BJ (cell line): ENCODE data around the gene SPAG16. TPM values are rescaled to one million over a fixed set of nuclear protein-coding genes. Genes with fewer than 3 reads are reported as not detected.

Experiments used
- CTCF ChIA-PET: fragments of 350-600 bp; formaldehyde crosslinking; extraction: SDS; loops from one replicate; lab custom pipeline; 2021; ENCODE audit warnings: antibody characterized with exemption, inconsistent platforms; lab: Yijun Ruan, JAX
- POLR2A ChIA-PET: fragments of 300-600 bp; sonication (Branson Sonifier 250); formaldehyde crosslinking; extraction: SDS; loops from one replicate; lab custom pipeline; 2021; ENCODE audit warnings: antibody characterized with exemption; lab: Charles Lee
- DNase-seq: peaks from one replicate; pipeline ENCODE4 v3.0.0-alpha.2; 2011; ENCODE audit warnings: low read depth
- H3K27me3 ChIP-seq: 2 replicates; pipeline ENCODE4 v1.6.0; 2011; ENCODE audit warnings: low read length; ENCODE audit not compliant: control insufficient read depth, insufficient read depth
- H3K36me3 ChIP-seq: 2 replicates; pipeline ENCODE4 v1.5.1; 2011; ENCODE audit warnings: low read length; ENCODE audit not compliant: control insufficient read depth, insufficient read depth
- H3K4me3 ChIP-seq: 2 replicates; pipeline ENCODE4 v1.5.1; 2011; ENCODE audit warnings: low read depth, mild to moderate bottlenecking, control low read depth, low read length
- polyA plus RNA-seq: library from polyadenylated mRNA; depleted of rRNA; stranded (reverse); fragments of >200 nt; gene quantifications from 2 replicates; pipeline ENCODE4 v1.2.3, GENCODE V29; 2011
- TF ChIP-seq, protein P1 (sequence below): IDR thresholded peaks from 2 replicates; pipeline ENCODE4 v1.5.1; 2011; ENCODE audit warnings: low read depth, mild to moderate bottlenecking, control low read depth, inconsistent platforms, low read length, moderate library complexity; ENCODE audit not compliant: insufficient read depth

SPAG16 gene
- polyA plus RNA-seq, 1 experiment = 11.0 TPM

DNA sequence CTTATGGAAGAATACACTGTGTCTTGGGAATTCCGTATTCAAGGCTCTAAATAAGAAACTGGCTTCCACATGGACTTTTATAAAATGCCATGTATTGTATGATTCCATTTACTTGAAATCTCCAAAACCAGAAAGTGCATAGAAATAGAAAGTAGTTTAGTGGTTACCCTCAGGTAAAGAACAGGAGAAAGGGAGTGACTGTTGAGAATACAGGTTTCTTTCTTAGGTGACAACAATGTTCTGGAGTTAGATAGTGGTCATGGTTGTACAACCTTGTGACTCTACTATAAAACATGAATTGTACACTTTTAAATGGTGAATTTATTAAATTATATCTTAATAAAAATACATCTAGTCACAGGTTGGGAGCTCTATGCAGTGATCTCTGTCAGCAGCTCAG lies 481.8 kb downstream of the SPAG16 start:
- no peaks in the 10 kb centered on the region for H3K27me3 ChIP-seq
- DNase-seq = no peak
- no peaks in the 10 kb centered on the region for H3K36me3 ChIP-seq
- H3K4me3 ChIP-seq = no peak overlapping the region
- POLR2A ChIA-PET = no interaction called here
- CTCF ChIA-PET = no interaction called here
- TF ChIP-seq, protein P1, sequence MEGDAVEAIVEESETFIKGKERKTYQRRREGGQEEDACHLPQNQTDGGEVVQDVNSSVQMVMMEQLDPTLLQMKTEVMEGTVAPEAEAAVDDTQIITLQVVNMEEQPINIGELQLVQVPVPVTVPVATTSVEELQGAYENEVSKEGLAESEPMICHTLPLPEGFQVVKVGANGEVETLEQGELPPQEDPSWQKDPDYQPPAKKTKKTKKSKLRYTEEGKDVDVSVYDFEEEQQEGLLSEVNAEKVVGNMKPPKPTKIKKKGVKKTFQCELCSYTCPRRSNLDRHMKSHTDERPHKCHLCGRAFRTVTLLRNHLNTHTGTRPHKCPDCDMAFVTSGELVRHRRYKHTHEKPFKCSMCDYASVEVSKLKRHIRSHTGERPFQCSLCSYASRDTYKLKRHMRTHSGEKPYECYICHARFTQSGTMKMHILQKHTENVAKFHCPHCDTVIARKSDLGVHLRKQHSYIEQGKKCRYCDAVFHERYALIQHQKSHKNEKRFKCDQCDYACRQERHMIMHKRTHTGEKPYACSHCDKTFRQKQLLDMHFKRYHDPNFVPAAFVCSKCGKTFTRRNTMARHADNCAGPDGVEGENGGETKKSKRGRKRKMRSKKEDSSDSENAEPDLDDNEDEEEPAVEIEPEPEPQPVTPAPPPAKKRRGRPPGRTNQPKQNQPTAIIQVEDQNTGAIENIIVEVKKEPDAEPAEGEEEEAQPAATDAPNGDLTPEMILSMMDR = no peak

DNA sequence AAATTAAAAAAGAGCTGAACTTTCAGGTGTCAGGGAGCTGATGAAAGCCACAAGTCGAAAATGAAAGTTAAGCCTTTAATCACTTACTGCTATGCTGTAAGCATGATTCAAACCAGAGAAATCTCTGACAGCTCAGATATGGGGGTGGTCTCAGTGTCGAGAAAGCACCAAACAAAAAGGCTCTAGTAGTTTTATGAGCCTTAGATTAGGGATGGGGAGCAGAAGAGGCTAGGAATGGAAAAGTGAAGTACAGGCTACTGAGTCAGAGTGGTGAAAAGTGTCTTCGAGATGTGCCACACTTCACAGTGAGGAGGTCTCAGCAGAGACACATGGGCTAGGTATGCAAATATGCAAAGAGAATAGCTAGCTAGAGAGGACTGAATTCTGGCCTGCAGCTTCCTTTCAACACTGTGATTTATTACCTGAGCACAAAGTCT lies 482.2 kb downstream of the SPAG16 start:
- H3K27me3 ChIP-seq = no peaks in the 10 kb centered on the region
- DNase-seq = no peak
- POLR2A ChIA-PET = no interaction called here
- H3K4me3 ChIP-seq = no peak overlapping the region; the same call in 1 of the 2 replicates
- no peaks in the 10 kb centered on the region for H3K36me3 ChIP-seq
- CTCF ChIA-PET = no interaction called here
- TF ChIP-seq, protein P1 = no peak

- ChIA-PET CTCF (interaction anchor here (0.5 to 0.6 kb wide), 2 partner anchors 10 to 159 kb away, joined by 3 to 5 read pairs; no protein-coding TSS in a partner anchor), POLR2A (no interaction called here)
- no peaks in the 10 kb centered on the region for H3K36me3 ChIP-seq
- no peak overlapping the region for H3K4me3 ChIP-seq
- TF ChIP-seq, protein P1 = no peak
- no peaks in the 10 kb centered on the region for H3K27me3 ChIP-seq
- no peak for DNase-seq
Measured at GRCh38 chr2:213787869-213788268, 503.6 kb downstream of the SPAG16 start.

GRCh38 chr2:213789940-213790339 lies 505.7 kb downstream of the SPAG16 start:
- no peak overlapping the region for H3K4me3 ChIP-seq
- H3K27me3 ChIP-seq = no peaks in the 10 kb centered on the region
- no peaks in the 10 kb centered on the region for H3K36me3 ChIP-seq
- DNase-seq = no peak
- ChIA-PET POLR2A (no interaction called here), CTCF (no interaction called here)
- TF ChIP-seq, protein P1 = no peak

DNA sequence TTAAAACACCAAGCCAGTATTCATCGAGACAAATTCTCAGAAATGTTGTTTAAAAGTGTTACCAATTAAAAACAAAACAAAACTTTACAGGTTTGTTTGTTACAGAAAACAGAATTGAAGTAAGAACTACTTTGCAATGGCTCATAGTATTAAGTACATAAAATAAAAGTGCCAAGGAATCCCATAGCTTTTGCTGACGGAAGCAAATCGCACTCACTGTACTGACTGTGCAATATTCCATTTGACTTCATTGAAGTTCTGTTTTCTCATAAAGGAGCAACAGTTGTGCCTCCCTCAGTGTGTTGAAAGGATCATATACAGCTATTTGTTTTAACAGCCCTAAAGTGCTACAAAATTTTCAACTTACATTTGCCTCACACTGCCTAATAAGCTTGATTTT lies 507.8 kb downstream of the SPAG16 start:
- CTCF ChIA-PET = no interaction called here
- TF ChIP-seq, protein P1 = no peak
- no peak for DNase-seq
- POLR2A ChIA-PET = no interaction called here
- H3K27me3 ChIP-seq = no peaks in the 10 kb centered on the region
- no peaks in the 10 kb centered on the region for H3K36me3 ChIP-seq
- no peak overlapping the region for H3K4me3 ChIP-seq
